ENCODE results near the gene SZT2. TPM values are rescaled to one million over a fixed set of nuclear protein-coding genes. Genes with fewer than 3 reads are reported as not detected.
A peak's percentile ranks its signal among the peaks of the same experiment; 100 is the strongest.

Gene SZT2
- total and polyA plus RNA-seq, 2 of the 4 experiments (the other 2 are of a cell fraction): 9.5 to 14.3 TPM

- no peak for TF ChIP-seq MAZ (IDR thresholded peaks at IDR 0.05; ENCODE audit: borderline replicate concordance, low read depth, low read length)
- no peak for TF ChIP-seq BHLHE40 (IDR thresholded peaks at IDR 0.05; ENCODE audit: low read depth, low read length)
These were observed 57.5 kb downstream of the SZT2 start (continued) for GRCh38 chr1:43446881-43447835.

- Histone ChIP-seq H3K23ac (ENCODE audit: low read depth, low read length) (no peak overlapping the region), H4K20me1 (ENCODE audit: insufficient read depth, low read length) (peaks cover 8% of the 10 kb centered on the region; the same call in 1 of the 2 replicates), H3K4me1 (ENCODE audit: control insufficient read depth, insufficient read depth, low read length) (peaks cover 10% of the 10 kb centered on the region), H3K4me2 (ENCODE audit: low read depth, low read length) (no peak overlapping the region), H3K9me3 (ENCODE audit: control insufficient read depth, insufficient read depth, low read length) (no peaks in the 10 kb centered on the region), H4K8ac (ENCODE audit: low read depth in 2 of 2, low read length in 2 of 2) (peak overlapping the region in 1 of 2 experiments; percentile 15; a peak in 1 of 4 replicates), H2AK5ac (ENCODE audit: low read depth, low read length) (no peak overlapping the region; the same call in 1 of the 2 replicates), H3K9ac (ENCODE audit: low read depth, low read length) (no peak overlapping the region), H3K56ac (ENCODE audit: extremely low read depth, insufficient read depth, low read length) (no peak overlapping the region), H4K91ac (ENCODE audit: insufficient read depth, low read depth, low read length) (no peak overlapping the region), H3K79me1 (ENCODE audit: low read depth in 1 of 2, low read length in 2 of 2) (peaks cover 10 to 58% of the 10 kb centered on the region in 2 experiments; a peak in 2 of 4 replicates), H3K9me1 (ENCODE audit: insufficient read depth, low read length) (peaks cover 39% of the 10 kb centered on the region), H3K27me3 (ENCODE audit: control insufficient read depth, insufficient read depth, low read length) (no peaks in the 10 kb centered on the region), H3K27ac (ENCODE audit: insufficient read depth, low read length) (no peak overlapping the region), H2BK15ac (ENCODE audit: low read depth, low read length) (no peak overlapping the region), H3K4ac (ENCODE audit: low read depth, low read length) (no peak overlapping the region), H3K18ac (ENCODE audit: low read depth, low read length) (no peak overlapping the region), H2AFZ (replicated peaks; ENCODE audit: low read length, poor library complexity) (no peak overlapping the region), H4K5ac (ENCODE audit: low read depth, low read length) (no peak overlapping the region), H2BK120ac (ENCODE audit: low read depth, low read length) (no peak overlapping the region), H3K36me3 (ENCODE audit: control insufficient read depth, insufficient read depth, low read length) (peaks cover 88% of the 10 kb centered on the region), H3K4me3 (ENCODE audit: insufficient read depth, low read depth, low read length) (no peak overlapping the region), H2AK9ac (replicated peaks; ENCODE audit: low read depth, low read length, poor library complexity) (peak overlapping the region; percentile 81), H3K14ac (replicated peaks; ENCODE audit: low read depth, low read length) (no peak overlapping the region), H2BK5ac (ENCODE audit: low read depth, low read length, poor library complexity, severe bottlenecking) (no peak overlapping the region), H2BK20ac (ENCODE audit: low read depth, low read length) (no peak overlapping the region)
- ChIA-PET POLR2A (ENCODE audit: unreplicated experiment) (no interaction called here), CTCF (no interaction called here)
- DNase-seq: no peak
- ATAC-seq (ENCODE audit: low read depth): no peak
- dilution Hi-C loops (cut with HindIII; ENCODE audit: low sequenced_read_pairs, unreplicated experiment) (no loop called here), in situ Hi-C loops (cut with MboI; ENCODE audit: low sequenced_read_pairs) (no loop called here), intact Hi-C loops (cut with micrococcal nuclease) (no loop called here)
- 92% methylated on average over 15 of the region's 25 CpGs; no CpG with 5 or more reads in 1 of the 2 experiments for WGBS, 2 experiments (ENCODE audit: extremely low coverage in 2 of 2, insufficient read length in 1 of 2)
- no TSS peak for BruUV-seq (replicated peaks)
- TF ChIP-seq MAFK (IDR thresholded peaks at IDR 0.05; ENCODE audit: low read depth, low read length): no peak
- TF ChIP-seq NFE2L2 (IDR thresholded peaks at IDR 0.05; ENCODE audit: low read depth, low read length): no peak
- no peak for TF ChIP-seq RAD21 (IDR thresholded peaks at IDR 0.05; ENCODE audit: low read length)
- no peak for TF ChIP-seq FOS (IDR thresholded peaks at IDR 0.05; ENCODE audit: low read depth, low read length)
- TF ChIP-seq RFX5 (IDR thresholded peaks at IDR 0.05; ENCODE audit: low read depth, low read length): no peak
- no peak for TF ChIP-seq BHLHE40 (IDR thresholded peaks at IDR 0.05; ENCODE audit: low read depth, low read length)
- TF ChIP-seq POLR2A (IDR thresholded peaks at IDR 0.05; ENCODE audit: low read depth, low read length): no peak
- no peak for TF ChIP-seq CHD1 (IDR thresholded peaks at IDR 0.05; ENCODE audit: low read depth, low read length)
- no peak for TF ChIP-seq RCOR1 (IDR thresholded peaks at IDR 0.05; ENCODE audit: insufficient replicate concordance, low read length)
- TF ChIP-seq MAZ (IDR thresholded peaks at IDR 0.05; ENCODE audit: borderline replicate concordance, low read depth, low read length): no peak
- TF ChIP-seq CEBPB (IDR thresholded peaks at IDR 0.05; ENCODE audit: low read depth, low read length): no peak
- no peak for TF ChIP-seq ELK1 (IDR thresholded peaks at IDR 0.05; ENCODE audit: borderline replicate concordance, low read depth, low read length)
- TF ChIP-seq MXI1 (IDR thresholded peaks at IDR 0.05; ENCODE audit: borderline replicate concordance, low read depth, low read length): no peak
- no peak for TF ChIP-seq SMC3 (IDR thresholded peaks at IDR 0.05; ENCODE audit: low read depth, low read length)
These were observed 58.4 kb downstream of the SZT2 start for GRCh38 chr1:43447891-43448708.
